Stomach (tissue), 9 donors: ENCODE results near the gene CIROP. TPM values are rescaled to one million over a fixed set of nuclear protein-coding genes. Genes with fewer than 3 reads are reported as not detected.

Experiments
- DNase-seq, 2 donors: peaks; one replicate each; pipeline versions ENCODE4 v3.0.0 to v3.0.0-alpha.2; 2013 to 2019
- H3K27ac ChIP-seq, 5 donors: fragments of 200-600 bp in 4 of 5; sonication (generic) in 4 of 5; one replicate each; pipeline ENCODE4 v1.5.1; 2013 to 2019; ENCODE audit warnings: mild to moderate bottlenecking in 1 of 5, moderate library complexity in 1 of 5
- H3K27me3 ChIP-seq, 3 donors: fragments of 200-600 bp; sonication (generic); one replicate each; pipeline ENCODE4 v1.5.1; 2017 to 2019; ENCODE audit warnings: mixed run types in 1 of 3
- H3K36me3 ChIP-seq, 4 donors: fragments of 200-600 bp; sonication (generic); 1 replicate in 3 of 4; 2 replicates in 1 of 4; pipeline ENCODE4 v1.5.1; 2016 to 2019
- H3K4me1 ChIP-seq, 4 donors: fragments of 200-600 bp; sonication (generic); one replicate each; pipeline ENCODE4 v1.5.1; 2016 to 2019
- H3K4me3 ChIP-seq, 4 donors: fragments of 200-600 bp; sonication (generic) in 3 of 4; one replicate each; pipeline ENCODE4 v1.5.1; 2016 to 2019; ENCODE audit warnings: mild to moderate bottlenecking in 1 of 4
- H3K9me3 ChIP-seq, 4 donors: fragments of 200-600 bp; sonication (generic); one replicate each; pipeline ENCODE4 v1.5.1; 2016 to 2019
- EP300 ChIP-seq: sonication (generic); formaldehyde crosslinking; IDR thresholded peaks from one replicate; pipeline ENCODE4 v1.6.1; 2017; ENCODE audit warnings: antibody characterized with exemption
- POLR2A ChIP-seq, 4 donors: fragments of 450-650 bp; IDR thresholded peaks; one replicate each; pipeline ENCODE4 v1.6.1; 2016; ENCODE audit warnings: antibody characterized with exemption in 4 of 4, control low read depth in 2 of 4, mild to moderate bottlenecking in 1 of 4, moderate library complexity in 1 of 4
- POLR2AphosphoS5 ChIP-seq, 3 donors: sonication (generic); formaldehyde crosslinking; IDR thresholded peaks; one replicate each; pipeline ENCODE4 v1.6.1; 2016; ENCODE audit warnings: antibody characterized with exemption in 3 of 3
- WGBS, 5 donors: extraction: QIAGEN DNeasy Blood & Tissue Kit in 3 of 5; methylation state at CpG; one replicate each; pipeline versions ENCODE4 v1.1.5 to v1.1.7; 2013 to 2018; 5-methylcytosine and 5-hydroxymethylcytosine counted together
- intact Hi-C: fragments of 100-400 bp; cut with DNase I; formaldehyde crosslinking; loops from one replicate; pipeline ENCODE4 v1.15.1; 2023; ENCODE audit warnings: low total_unique reads
- polyA plus RNA-seq, 3 donors: library from polyadenylated mRNA; stranded (reverse); fragments of 200-250 nt; gene quantifications; one replicate each; pipeline ENCODE4 v1.2.3, GENCODE V29; 2013
- total RNA-seq, 5 donors: library from RNA; depleted of rRNA; stranded (reverse); fragments of >200 nt; gene quantifications; one replicate each; pipeline versions ENCODE4 v1.1.0 to v1.2.3, GENCODE V29; 2014 to 2016
- TF ChIP-seq, protein P1 (sequence below), 7 experiments: fragments of 450-650 bp in 4 of 7; fragments of 200-600 bp in 3 of 7; sonication (generic) in 3 of 7; IDR thresholded peaks; one replicate each; pipeline ENCODE4 v1.5.1; 2016 to 2019; ENCODE audit warnings: antibody characterized with exemption in 7 of 7, control low read depth in 2 of 7, mild to moderate bottlenecking in 1 of 7
- donor health status: healthy with polysubstance abuse.
- donor health status: Bipolar disorder and iron deficiency.
- donor health status: healthy.

CIROP gene
- total and polyA plus RNA-seq, 8 donors: not detected

DNA sequence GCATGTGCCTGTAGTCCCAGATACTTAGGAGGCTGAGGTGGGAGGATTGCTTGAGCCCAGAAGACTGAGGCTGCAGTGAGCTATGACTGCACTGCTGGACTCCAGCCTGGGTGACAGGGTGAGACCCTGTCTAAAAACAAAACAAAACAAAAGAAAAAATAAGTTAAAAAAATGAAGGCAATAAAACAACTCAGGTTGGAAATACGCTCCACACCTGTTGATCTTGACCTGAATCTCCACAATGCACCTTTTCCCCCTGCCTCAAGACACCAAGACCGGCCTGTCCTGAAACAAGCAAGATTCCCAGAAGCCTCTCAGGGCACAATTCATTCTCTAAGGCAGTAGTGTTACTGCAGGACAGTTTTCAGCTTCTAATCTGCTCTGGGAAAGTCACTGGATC is 35.1 kb upstream of the CIROP start:
- Histone ChIP-seq H3K27me3 (no peaks in the 10 kb centered on the region), H3K36me3 (peaks cover 25 to 70% (median 57%) of the 10 kb centered on the region in 4 donors), H3K27ac (peak overlapping the region in 3 of 5 donors; percentile 1 to 93 (median 47)), H3K4me3 (no peak overlapping the region), H3K4me1 (peaks cover 16 to 74% (median 37%) of the 10 kb centered on the region in 4 donors), H3K9me3 (no peaks in the 10 kb centered on the region)
- TF ChIP-seq EP300 (no peak), POLR2A (IDR thresholded peaks at IDR 0.05) (no peak), POLR2AphosphoS5 (IDR thresholded peaks at IDR 0.05) (no peak)
- TF ChIP-seq, protein P1, sequence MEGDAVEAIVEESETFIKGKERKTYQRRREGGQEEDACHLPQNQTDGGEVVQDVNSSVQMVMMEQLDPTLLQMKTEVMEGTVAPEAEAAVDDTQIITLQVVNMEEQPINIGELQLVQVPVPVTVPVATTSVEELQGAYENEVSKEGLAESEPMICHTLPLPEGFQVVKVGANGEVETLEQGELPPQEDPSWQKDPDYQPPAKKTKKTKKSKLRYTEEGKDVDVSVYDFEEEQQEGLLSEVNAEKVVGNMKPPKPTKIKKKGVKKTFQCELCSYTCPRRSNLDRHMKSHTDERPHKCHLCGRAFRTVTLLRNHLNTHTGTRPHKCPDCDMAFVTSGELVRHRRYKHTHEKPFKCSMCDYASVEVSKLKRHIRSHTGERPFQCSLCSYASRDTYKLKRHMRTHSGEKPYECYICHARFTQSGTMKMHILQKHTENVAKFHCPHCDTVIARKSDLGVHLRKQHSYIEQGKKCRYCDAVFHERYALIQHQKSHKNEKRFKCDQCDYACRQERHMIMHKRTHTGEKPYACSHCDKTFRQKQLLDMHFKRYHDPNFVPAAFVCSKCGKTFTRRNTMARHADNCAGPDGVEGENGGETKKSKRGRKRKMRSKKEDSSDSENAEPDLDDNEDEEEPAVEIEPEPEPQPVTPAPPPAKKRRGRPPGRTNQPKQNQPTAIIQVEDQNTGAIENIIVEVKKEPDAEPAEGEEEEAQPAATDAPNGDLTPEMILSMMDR (IDR thresholded peaks at IDR 0.05): no peak
- intact Hi-C loops: no loop called here
- WGBS, 5 donors: 89 to 95% (median 94%) methylated on average over 2 of the region's 2 CpGs
- no peak for DNase-seq

DNA sequence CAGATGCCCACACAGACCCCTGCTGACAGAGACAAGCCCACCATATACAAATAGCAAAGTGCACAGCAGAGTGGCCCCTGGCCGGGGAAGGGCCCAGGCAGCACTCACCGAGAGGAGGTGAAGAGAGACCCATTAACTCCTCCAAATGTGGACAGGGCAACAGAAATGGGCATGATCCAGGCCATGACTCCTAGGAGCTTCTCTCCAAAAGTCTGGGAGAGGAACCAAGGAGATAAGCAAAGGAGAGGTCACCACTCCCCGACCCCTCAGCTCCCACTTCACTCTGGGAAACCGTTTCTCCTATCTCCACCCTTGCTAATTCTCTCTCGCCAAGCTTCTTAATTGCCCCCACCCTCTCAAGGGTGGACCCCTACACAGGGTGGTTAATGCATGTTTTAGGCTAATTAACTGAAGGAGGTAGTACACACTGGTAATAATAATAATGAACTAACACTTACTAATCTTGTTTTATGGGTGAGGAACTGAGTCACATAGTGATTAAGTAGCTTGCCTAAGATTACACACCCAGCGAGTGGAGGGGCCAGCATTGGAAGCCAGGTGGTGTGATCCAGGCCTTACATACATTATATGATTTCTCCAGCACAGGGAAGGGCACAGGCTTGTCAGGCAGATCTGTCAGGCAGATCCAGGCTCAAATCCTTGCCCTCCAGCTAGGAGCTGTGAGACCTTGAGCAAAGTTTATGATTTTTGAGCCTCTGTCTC is 33.2 kb upstream of the CIROP start:
- peaks cover 16 to 59% (median 31%) of the 10 kb centered on the region in 4 donors for H3K4me1 ChIP-seq
- 46 to 75% (median 54%) methylated on average over 6 of the region's 6 CpGs for WGBS, 5 donors
- H3K27me3 ChIP-seq: no peaks in the 10 kb centered on the region
- peak overlapping the region; percentile 39 to 93 (median 51) for H3K27ac ChIP-seq
- intact Hi-C loops: no loop called here
- H3K9me3 ChIP-seq: no peaks in the 10 kb centered on the region
- peak in 1 of 2 donors; percentile 57 for DNase-seq
- TF ChIP-seq POLR2A (IDR thresholded peaks at IDR 0.05) (no peak), POLR2AphosphoS5 (IDR thresholded peaks at IDR 0.05) (peak in 1 of 3 donors; percentile 27)
- H3K4me3 ChIP-seq: no peak overlapping the region
- H3K36me3 ChIP-seq: peaks cover 25 to 70% (median 62%) of the 10 kb centered on the region in 4 donors

DNA sequence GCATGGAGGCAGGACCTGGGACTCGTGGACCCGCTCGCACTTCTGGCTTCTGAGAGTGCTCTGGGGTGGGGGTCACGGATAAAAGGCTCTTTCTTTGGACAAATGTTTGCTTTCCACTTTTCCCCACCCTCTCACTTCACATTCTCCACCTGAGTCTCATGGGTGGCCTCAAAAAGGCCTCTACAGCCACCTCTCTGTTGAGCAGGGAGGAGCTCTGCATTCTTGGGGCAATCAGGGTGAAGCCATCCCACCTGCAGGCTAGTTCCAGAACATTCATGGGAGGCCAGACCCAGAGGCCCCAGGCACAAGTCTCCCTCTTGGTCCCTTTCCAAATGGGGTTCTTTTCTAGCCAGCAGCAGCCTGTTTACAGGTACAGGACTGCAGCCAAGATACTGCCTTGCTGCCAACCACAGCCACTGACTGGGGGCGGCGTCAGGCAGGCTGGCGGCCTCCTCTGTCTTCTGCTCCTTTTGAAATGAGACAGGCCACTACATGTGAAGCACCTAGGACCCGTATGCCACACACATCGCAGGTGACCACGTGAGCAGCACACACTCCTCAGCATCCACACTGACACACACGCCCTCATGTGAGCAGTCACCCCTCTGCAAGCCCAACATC is 32.5 kb upstream of the CIROP start:
- no peak for TF ChIP-seq POLR2AphosphoS5 (IDR thresholded peaks at IDR 0.05)
- no peak for TF ChIP-seq POLR2A (IDR thresholded peaks at IDR 0.05)
- TF ChIP-seq EP300: no peak
- TF ChIP-seq, protein P1 (IDR thresholded peaks at IDR 0.05): no peak
- H3K4me1 ChIP-seq: peaks cover 16 to 52% (median 24%) of the 10 kb centered on the region in 4 donors
- 34 to 68% (median 54%) methylated on average over 10 to 11 of the region's 11 CpGs for WGBS, 5 donors
- peak in 1 of 2 donors; percentile 71 for DNase-seq
- H3K27me3 ChIP-seq: no peaks in the 10 kb centered on the region
- H3K4me3 ChIP-seq: no peak overlapping the region
- peak overlapping the region; percentile 39 to 93 (median 49) for H3K27ac ChIP-seq
- H3K36me3 ChIP-seq: peaks cover 25 to 70% (median 61%) of the 10 kb centered on the region in 4 donors
- H3K9me3 ChIP-seq: no peaks in the 10 kb centered on the region
- intact Hi-C loops: no loop called here

DNA sequence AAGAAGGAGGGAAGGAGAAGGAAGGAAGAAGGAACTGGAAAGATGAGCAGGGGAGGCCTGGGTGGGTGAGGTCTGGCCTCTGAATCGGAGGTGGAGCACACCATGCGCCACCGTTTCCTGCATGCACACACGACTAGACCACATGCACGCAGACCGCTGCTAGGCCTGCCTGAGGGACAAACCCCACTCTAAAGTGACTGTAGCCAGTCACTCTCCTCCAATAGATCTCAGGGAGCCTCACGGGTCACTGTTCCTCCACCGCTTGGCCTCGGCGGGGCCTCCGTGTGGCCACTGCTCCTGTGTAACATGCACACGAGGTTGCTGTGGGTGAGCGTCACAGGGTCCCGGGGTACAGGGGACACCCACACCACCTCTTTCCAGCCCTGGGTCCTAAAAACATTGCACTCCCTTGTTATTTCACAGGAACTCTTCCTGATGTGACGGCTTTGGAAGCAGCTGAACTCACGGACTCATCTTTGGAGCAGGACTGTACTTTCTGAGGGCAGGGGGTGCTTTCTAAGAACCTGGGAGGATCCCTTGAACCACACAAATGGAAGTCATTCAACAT is 31.9 kb upstream of the CIROP start:
- no peak for DNase-seq
- whole genome bisulfite sequencing, 5 donors: 88 to 95% (median 92%) methylated on average over 16 of the region's 16 CpGs

More for the DNA sequence above, 31.9 kb upstream of the CIROP start:
- no peak for TF ChIP-seq POLR2AphosphoS5 (IDR thresholded peaks at IDR 0.05)
- TF ChIP-seq, protein P1 (IDR thresholded peaks at IDR 0.05): no peak
- no peak for TF ChIP-seq POLR2A (IDR thresholded peaks at IDR 0.05)
- TF ChIP-seq EP300: no peak
- peaks cover 25 to 75% (median 68%) of the 10 kb centered on the region in 4 donors for H3K36me3 ChIP-seq
- intact Hi-C loops: no loop called here
- H3K4me1 ChIP-seq: peaks cover 13 to 45% (median 20%) of the 10 kb centered on the region in 4 donors
- H3K27me3 ChIP-seq: no peaks in the 10 kb centered on the region
- H3K4me3 ChIP-seq: no peak overlapping the region
- no peaks in the 10 kb centered on the region for H3K9me3 ChIP-seq
- peak overlapping the region in 1 of 5 donors; percentile 93 for H3K27ac ChIP-seq
